SIG-M5 treated with dmso at 0.1 percent for 504 hours (cell line): ENCODE measurements around the gene PTPRD.

ENCODE experiments used
- DNase-seq: peaks from one replicate; lab custom pipeline; 2025; ENCODE audit not compliant: unreplicated experiment; lab: John Stamatoyannopoulos, UW

The PTPRD gene

DNA sequence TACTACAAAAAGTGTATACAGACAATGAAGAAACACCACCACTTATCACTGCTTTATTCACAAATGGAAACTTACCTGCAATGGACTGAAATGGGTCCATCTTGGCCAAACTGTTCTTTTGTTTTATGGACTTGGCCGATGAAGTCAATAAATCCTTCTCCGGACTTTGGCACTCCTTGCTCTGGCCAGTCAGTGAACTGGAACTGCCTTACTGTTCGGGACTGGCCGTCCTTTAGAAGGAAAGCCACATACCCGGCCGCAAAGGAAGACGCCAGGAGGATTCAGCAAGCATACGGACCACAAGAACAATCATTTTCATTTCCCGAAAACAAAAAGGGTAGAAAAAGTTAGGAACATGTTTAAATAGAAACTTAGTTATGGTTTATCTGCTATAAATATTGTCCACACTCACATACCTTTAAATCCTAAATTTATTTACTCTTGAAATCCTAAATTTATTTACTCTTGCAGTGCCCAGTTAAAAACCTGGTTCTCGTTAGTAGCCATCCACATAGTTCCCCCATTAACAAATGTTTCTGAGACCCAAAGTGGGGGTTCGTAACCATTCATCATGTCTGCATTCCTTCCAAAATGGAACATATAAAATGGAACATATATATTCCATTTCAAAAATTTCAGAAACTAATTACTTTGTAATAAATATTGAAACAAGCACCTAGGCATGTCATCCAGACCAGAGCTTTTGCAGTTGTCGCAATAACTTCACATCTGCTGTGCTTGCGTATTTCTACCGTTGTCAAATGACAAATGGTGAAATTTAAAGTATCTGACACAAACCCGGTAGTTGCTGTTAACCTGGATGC lies 2281.1 kb downstream of the PTPRD start:
- DNase-seq, result no peak

DNA sequence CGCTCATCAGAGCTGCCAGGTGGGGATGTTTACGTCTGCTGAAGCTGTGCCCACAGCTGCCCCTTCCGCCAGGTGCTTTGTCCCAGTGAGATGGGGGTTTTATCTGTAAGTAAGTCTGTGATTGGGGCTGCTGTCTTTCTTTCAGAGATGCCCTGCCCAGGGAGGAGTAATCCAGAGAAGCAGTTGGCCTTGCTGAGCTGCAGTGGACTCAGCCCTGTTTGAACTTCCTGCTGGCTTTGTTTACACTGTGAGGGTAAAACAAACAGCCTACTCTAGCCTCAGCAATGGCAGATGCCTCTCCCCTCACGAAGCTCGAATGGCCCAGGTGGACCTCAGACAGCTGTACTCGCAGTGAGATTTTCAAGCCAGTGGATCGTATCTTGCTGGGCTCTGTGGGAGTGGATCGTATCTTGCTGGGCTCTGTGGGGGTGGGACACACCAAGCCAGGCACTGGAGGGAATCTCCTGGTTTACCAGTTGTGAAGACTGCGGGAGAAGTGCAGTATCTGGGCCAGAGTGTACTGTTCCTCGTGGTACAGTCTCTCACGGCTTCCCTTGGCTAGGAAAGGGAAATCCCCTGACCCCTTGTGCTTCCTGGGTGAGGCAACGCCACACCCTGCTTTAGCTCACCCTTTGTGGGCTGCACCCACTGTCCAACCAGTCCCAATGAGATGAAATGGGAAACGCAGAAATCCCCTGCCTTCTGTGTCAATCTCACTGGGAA lies 2283.1 kb downstream of the PTPRD start:
- DNase-seq, result no peak

DNA sequence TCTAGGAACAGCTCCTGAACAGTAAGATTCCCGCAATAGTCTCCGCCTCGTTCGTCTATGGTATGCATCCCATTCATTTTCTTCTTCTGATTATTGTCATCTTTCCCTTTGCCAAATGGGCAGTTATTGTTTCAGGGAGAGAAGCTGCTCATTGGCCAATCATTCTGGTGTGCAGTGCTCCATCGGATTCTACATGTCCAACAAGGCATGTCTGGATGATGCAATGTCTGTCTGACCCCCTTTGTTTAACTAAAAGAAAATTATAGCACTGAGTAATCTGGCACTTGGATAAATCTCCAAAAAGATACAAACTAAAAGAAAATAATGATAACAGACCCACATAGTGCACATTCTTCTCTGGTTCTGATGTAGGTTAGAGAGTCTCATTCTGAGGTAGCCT lies 2297.6 kb downstream of the PTPRD start:
- DNase-seq, result no peak

DNA sequence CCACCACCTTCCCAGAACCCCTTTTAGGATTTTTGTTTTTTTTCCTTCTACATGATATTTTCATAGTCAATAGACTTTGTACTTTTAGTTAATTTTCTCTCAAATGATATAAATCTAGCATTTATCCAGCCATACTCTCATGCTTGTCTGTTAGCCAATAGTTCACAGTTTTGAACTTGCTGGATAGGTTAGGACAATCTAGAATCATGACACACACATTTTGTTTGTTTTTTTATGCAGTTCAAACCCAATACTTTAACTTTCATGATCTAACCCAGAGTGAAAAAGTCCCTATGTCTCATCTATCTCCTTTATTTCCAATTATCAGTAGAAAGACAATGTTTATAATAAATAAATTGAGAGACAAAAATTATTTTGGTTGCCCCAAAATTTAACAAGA lies 2303.5 kb downstream of the PTPRD start:
- DNase-seq, result no peak

DNA sequence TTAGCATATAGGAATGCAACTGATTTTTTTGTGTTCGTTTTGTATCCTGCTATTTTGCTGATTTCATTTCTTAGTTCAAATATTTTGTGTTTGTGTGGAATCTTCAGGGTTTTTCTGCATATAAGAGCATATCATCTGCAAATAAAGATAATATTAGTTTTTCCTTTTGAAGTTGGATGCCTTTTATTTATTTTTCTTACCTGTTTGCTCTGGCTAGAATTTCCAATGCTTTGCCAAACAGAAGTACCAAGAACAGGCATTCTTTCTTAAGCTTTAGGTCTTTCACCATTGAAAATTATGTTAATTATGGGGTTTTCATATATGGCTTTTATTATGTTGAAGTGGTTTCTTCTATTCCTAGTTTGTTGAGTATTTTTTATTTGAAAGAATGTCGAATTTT lies 2308.1 kb downstream of the PTPRD start:
- DNase-seq, result no peak

DNA sequence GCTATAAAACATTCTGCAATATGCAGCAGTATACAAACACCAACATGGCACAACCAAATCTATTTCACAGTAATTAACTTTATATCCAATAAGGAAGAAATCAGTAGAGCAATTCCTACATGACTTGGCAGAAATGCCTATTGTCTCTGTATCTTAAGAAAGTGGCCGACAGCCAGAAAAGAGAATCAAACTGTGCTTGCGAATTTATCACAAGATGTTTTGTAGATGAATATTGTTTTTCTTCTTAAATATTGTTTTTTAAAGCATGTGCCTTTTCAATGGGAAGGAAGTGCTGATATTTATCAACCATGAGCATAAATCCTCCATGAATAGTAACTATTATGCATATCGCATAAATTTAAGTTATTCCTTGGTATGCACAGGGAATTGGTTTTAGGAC lies 2311.5 kb downstream of the PTPRD start:
- DNase-seq, result no peak

DNA sequence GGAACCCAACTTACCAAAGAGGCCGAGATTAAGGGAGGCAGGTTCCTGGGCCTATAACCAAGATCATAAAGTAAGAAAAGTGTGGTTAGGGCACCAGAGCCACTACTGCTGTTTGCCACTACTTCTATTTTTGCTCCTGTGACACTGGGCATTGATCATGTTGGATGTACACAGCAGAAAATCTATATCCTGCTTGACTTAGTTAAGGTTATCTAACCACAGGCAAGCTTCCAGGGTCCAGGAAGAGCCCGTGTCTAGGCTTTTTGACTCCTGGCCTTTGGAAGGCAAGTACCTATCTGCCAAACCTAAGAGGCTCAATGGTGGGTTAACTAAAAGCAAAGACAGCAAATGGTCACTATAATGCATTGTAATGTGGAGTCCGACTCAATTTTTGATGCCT lies 2315.8 kb downstream of the PTPRD start:
- no peak for DNase-seq

DNA sequence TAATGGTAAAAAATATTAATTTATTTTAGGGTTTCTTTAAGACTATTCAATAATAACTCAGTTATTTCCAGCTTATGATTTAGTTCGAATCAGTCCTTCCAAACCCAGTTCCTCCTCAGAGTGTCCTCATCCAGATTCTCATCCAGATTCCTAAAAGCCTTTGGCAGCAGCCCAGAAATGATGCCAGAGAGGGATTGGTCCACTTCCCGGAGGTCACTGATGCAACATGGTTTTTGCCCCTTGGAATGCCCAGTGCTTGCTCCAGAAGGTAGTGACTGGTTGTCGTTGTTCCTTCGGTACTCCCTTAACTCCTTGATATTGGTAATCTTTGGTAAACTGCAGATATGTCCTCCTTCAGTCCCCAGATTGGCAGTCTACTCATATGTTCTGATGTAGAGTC lies 2320.1 kb downstream of the PTPRD start:
- DNase-seq, result no peak

DNA sequence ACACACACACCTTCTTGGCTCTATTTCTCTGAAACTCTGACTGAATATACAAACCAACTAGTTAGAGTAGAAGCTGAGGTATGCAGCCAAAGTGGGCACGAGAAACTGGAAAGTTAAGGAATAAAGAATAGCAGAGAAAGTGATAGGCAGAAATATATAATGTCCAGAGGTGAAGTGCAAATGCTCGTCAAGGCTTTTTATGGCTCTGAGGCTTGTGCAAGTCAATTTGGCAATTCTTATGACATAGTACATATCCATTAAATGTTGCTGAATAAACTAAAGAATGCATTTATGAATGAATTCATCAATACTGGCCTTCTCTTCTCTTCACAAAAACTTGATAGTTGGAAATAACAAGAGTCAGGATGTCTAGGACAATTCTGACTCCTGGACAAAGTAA lies 2323.1 kb downstream of the PTPRD start:
- DNase-seq, result no peak

DNA sequence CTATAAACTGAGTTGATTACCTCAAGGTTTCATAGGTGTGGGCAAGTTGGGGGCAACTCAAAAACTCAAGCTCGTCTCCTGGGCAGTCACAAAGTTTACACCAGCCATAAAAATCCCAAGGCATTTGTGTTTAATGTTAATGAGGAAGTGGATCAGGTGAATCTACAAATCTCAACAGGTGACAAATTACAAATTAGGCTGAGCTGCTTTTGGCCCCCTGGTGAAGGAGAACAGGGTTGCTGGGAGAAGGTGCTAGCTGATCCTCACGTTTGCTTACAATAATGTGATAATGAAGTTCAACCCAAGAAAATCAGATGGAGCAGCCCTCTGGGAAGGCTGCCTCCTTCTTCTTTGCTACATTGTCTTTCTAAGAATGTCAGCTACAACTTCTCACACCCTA lies 2324.8 kb downstream of the PTPRD start:
- DNase-seq, result no peak

DNA sequence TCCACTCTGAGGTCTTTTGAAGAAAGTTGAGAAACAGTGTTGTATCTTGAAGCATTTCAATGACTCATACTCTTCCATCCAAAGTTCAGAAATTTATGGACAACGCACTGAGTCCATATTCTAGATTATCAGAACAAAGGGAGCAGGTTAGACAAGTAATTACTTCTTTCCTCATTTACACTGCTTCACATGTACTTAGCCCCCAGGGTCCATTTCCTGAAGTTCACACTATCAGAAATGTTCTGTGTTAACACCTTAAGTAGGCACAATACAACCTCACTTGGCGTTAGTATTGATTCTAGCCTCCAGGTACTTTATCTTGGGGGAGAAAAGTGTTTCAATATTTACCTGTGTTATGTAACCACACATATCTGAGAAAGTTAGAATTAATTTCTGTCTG lies 2325.3 kb downstream of the PTPRD start:
- DNase-seq, result no peak

DNA sequence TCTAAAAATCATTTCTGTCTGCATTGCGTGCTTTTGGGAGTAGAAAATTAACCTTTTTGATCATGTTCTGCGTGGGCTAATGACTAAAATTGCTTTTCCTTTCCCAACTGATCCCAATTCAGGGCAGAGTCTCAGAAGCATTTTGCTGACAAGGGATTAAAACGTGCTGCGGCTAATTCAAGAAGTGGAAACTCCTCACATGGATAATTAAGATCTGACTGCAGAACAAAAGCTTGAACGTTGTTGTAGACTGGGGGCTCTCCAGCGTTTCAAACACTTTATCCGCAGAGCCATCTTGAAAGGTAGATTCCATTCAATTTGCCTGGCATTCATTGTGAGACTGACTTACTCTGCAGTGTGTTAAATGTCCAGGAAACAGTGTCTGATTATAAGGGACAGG lies 2327.9 kb downstream of the PTPRD start:
- no peak for DNase-seq

DNA sequence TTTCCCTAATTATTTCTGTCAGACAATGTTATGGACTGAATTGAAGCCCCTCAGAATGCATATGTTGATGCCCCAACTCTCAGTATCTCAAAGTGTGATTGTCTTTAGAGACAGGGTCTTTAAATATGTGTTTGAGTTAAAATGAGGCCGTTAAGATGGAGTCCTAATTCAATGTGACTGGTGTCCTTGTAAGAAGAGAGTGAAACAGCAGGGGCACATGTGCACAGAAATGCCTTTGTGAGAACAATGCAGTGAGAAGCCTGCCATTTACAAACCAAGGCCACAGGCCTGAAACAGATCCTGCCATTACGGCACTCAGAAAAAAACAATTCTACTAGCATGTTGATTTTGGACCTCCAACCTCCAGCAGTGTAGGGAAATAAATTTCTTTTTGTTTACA lies 2330.3 kb downstream of the PTPRD start:
- DNase-seq, result no peak

DNA sequence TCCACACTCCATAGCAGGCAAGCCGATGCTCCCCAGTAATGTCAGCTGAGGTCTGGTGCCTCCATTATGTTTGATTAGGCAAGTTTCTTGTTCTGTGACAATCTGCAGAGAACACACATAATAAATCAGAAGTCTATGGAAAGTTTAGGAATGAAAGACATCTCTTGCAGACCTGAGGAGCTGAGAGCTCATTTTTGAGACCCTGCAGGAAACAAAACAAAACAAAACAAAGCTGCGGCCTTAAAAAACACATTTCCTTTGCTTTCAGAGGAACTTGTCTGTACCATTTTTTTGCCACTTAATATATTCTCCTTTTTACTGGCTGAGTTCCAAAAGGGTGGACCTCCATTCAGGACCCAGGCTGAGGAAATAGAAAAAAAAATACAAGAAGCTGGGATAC lies 2332.0 kb downstream of the PTPRD start:
- no peak for DNase-seq

DNA sequence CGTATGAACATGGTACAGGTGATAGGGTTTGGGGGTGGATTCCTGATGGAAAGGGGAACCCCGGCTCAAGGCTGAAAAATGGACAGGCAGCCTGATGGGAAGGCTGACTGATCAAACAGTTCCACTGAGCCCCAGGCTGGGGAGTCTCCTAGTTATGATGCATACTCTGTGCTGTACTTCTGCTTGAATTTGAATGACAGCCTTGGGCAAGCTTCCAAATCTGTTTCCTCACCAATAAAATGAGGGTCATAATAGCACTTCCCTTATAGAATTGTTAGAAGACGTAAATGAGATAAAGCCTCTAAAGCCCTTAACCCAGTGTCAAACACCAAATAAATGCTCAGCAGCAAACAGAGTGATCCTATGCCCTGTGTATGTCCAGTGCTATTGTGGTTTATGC lies 2334.8 kb downstream of the PTPRD start:
- no peak for DNase-seq

DNA sequence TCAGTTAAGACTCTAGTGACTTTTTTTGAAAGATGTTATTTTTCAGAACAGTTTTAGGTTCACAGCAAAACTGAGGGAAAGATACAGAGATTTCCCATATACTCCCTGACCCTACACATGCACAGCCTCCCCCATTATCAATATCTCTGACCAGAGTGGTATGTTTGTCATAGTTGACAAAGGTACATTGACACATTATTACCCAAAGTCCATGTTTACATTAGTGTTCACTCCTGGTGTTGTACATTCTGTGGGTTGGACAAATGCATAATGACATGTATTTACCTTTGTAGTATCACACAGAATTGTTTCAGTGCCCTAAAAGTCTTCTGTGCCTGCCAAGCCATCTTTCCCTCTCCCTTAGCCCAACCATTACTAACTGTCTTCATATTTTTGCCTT lies 2342.6 kb downstream of the PTPRD start:
- DNase-seq, result no peak

DNA sequence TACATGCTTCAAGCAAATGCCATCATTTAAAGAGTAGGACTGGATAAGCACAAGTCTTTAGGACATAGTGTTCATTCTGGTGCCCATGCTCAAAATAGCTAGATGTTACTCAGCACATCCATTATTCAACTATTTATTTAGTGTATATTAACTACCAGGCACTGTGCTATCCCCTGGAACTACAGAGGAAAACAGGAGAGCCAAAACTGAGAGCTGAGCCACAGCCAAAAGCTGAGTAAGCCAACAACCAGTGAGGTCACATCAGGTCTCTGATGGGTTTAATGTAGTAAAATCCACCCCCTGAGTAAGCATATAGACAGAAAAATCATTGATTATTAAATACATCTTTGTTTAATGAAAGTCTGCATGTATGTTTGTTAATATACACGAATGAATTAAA lies 2343.9 kb downstream of the PTPRD start:
- no peak for DNase-seq

DNA sequence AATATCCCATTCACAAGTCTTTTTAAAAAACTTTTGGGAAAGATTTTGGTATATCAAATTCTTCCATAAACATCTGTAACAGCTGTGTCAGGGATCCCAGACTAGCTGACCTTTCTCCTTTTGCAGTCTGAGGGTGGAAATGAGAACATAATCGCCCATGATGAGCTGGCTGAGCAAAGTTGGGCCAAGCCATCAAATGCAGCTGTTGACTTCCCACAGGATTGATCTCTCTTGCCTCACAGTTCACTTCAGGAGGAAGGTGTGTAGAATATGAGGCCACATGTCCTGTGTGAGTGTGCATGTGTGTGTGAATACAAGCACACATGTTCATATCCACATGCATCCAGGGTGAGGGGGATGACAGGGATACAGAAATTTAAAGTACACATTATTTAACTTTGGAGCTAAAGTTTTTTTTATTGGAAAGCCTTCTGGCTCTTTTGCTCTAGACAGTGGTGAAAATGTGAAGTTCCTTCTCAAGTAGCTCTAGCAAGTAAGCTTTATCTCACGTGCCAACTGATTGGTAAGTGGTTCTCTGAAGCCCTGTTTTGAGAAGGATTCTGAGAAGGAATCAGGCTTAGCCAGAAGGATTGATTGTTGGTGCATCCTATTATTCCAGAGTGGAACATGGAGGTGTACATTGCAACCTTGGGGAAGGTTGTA lies 2344.5 kb downstream of the PTPRD start:
- DNase-seq, result no peak

DNA sequence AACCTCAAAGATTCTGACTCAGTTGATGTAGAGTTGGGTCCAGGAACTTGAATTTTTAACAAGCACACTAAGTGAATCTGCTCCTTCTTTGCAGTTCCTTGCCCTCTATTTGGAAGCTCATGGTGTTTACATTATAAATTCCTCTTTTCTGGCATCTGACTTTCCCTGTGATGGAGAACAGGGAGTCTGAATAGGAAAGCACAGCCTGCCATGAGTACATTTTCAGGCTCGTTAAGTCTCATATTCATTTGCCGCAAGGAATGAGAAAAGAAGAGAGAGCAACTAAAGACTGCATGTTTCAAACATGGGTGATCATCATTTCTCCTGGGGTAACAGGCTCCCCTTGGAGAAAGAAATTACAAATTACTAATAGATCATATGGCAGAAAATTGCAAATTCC lies 2345.2 kb downstream of the PTPRD start:
- no peak for DNase-seq

DNA sequence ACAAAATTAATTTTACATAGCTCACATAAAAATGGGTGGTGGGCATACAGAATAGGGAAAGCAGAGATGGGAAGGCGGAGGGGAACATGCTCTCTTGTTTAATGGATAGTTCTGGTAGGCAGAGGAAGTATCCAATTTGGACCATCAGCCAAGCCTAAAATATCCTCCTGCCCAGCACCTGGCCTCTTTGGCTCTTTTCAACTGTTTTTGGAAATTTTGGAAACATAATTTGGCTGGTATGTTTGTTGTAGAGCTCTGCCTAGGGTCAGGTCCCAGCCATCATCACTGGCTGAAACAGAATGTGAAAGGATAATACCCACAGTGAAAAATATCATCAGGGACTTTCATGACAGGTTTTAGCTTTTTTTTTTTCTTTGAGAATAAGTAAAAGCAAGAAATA lies 2345.9 kb downstream of the PTPRD start:
- DNase-seq, result no peak

DNA sequence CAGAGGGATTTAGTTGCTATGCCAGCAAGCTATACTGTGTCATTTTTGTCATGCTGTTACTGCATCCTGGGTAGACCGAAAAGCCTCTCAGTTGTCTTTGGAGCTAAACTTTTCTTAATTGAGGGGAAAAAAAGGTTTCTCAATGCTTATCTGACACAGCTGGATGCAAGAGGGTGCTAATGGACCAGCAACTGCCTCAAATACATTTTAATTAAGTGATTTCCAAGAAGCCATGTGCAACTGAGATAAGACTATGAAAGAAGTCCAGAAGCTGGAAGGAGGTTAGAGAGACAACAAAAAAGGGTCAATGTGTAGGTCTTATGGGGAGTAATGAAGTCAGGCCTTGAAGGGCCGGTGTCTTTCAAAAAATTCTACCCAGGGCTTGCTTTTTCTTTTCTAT lies 2347.5 kb downstream of the PTPRD start:
- DNase-seq, result no peak
